Heart right ventricle (tissue), 16 donors: ENCODE results near the gene C11orf21. TPM values are rescaled to one million over a fixed set of nuclear protein-coding genes. Genes with fewer than 3 reads are reported as not detected.

Experiments
- ATAC-seq, 8 donors: fragments of 200-7000 bp; cut with Tn5 transposase; one replicate each; pipeline ENCODE4 v1.9.1; 2020; ENCODE audit warnings: mild to moderate bottlenecking in 8 of 8, moderate library complexity in 8 of 8, moderate number of reproducible peaks in 1 of 8
- DNase-seq, 2 donors: peaks; one replicate each; pipeline ENCODE4 v3.0.0-alpha.2; 2020
- H3K27ac ChIP-seq, 10 donors: fragments of 200-600 bp; sonication (generic) in 2 of 10; one replicate each; pipeline versions ENCODE4 v1.5.0 to v1.8.0; 2020 to 2022; ENCODE audit warnings: mild to moderate bottlenecking in 3 of 10
- H3K27me3 ChIP-seq, 7 donors: fragments of 200-600 bp; one replicate each; pipeline ENCODE4 v1.8.0; 2021 to 2022; ENCODE audit warnings: mild to moderate bottlenecking in 2 of 7
- H3K36me3 ChIP-seq, 9 donors: fragments of 200-600 bp; sonication (generic) in 1 of 9; one replicate each; pipeline versions ENCODE4 v1.5.0 to v1.8.0; 2020 to 2022; ENCODE audit warnings: mild to moderate bottlenecking in 2 of 9
- H3K4me1 ChIP-seq, 9 donors: fragments of 200-600 bp; sonication (generic) in 1 of 9; one replicate each; pipeline versions ENCODE4 v1.5.0 to v1.8.0; 2020 to 2022; ENCODE audit warnings: mild to moderate bottlenecking in 4 of 9
- H3K4me3 ChIP-seq, 10 donors: fragments of 200-600 bp; sonication (generic) in 2 of 10; one replicate each; pipeline versions ENCODE4 v1.5.0 to v1.8.0; 2020 to 2022; ENCODE audit warnings: mild to moderate bottlenecking in 7 of 10, moderate library complexity in 2 of 10
- H3K9me3 ChIP-seq, 11 donors: fragments of 200-600 bp in 10 of 11; sonication (generic) in 2 of 11; one replicate each; pipeline versions ENCODE4 v1.5.0 to v1.8.0; 2013 to 2022; ENCODE audit warnings: mild to moderate bottlenecking in 2 of 11, control low read depth in 1 of 11, moderate library complexity in 1 of 11
- CTCF ChIP-seq, 9 donors: fragments of 200-600 bp; sonication (generic) in 2 of 9; IDR thresholded peaks; one replicate each; pipeline versions ENCODE4 v1.5.0 to v1.8.0; 2021 to 2022; ENCODE audit warnings: antibody characterized with exemption in 9 of 9, mild to moderate bottlenecking in 5 of 9, moderate library complexity in 1 of 9
- WGBS, 2 donors: extraction: QIAGEN DNeasy Blood & Tissue Kit; methylation state at CpG; one replicate each; pipeline ENCODE4 v1.1.7; 2013; ENCODE audit warnings: inconsistent platforms in 1 of 2; 5-methylcytosine and 5-hydroxymethylcytosine counted together
- intact Hi-C, 10 donors: fragments of 100-400 bp; cut with DNase I; formaldehyde crosslinking; loops; one replicate each; pipeline versions ENCODE4 v1.11.1 to v1.14.2; 2022
- polyA plus RNA-seq, 2 donors: library from polyadenylated mRNA; stranded (reverse); fragments of 200-250 nt; gene quantifications; one replicate each; pipeline ENCODE4 v1.2.3, GENCODE V29; 2013
- total RNA-seq, 10 donors: library from RNA; stranded (reverse); fragmentation: NEBNext Ultra II Directional in 3 of 10; extraction: Animal tissue kit (Norgen Biotek cat#: 25700) in 3 of 10; gene quantifications; one replicate each; pipeline versions ENCODE4 v1.2.1 to v1.2.4, GENCODE V29; 2021 to 2023
- donor health status: Arrhythmogenic right ventricular cardiomyopathy.
- donor health status: ischemic (EF 13 %, LVEDD 7.1; RV severe dilation, severe dysfunction).
- donor health status: healthy with polysubstance abuse.
- donor health status: DM: no; HTN: yes; CAD: no.
- donor health status: DM: no; HTN: no; CAD: no.
- donor health status: ischemic (EF 25% LVEDD 6.9; RV normal size, moderate dysfunction).
- donor health status: ischemic (EF 25% LVEDD 5.7; RV mildly dilated, moderate dysfunction).
- donor health status: healthy.
- donor health status: DM: yes; HTN: yes; CAD: no.
- donor health status: Ischemic cardiomyopathy.
- donor health status: ischemic (EF 35%, LVEDD 5.7; RV mildly dilated, moderate dysfunction).
- donor health status: nonischemic (EF 11% LVEDD 7.7; RV severe dilation, severe dysfunction).
- donor health status: DM: yes; HTN: yes; CAD: no.
- donor health status: PGD.
- donor health status: ischemic (EF 29% LVEDD 5.4; RV normal size, mild dysfunction).
- donor health status: nonischemic (EF 23%, LVEDD 6.1; RV moderate dilation, normal function).

C11orf21 gene
- total and polyA plus RNA-seq, 12 donors, result 2.6 to 73.4 (median 31.1) TPM

GRCh38 chr11:2313051-2313951, 11.6 kb upstream of the C11orf21 start:
- ATAC-seq, result peak in 5 of 8 donors; percentile 5 to 29 (median 21)
- WGBS, 2 donors, result 73 to 78% methylated on average over 34 of the region's 34 CpGs
- Histone ChIP-seq H3K27me3 (no peaks in the 10 kb centered on the region), H3K9me3 (peaks cover 0 to 12% (median 4%) of the 10 kb centered on the region in 11 donors), H3K4me1 (peaks cover 13 to 47% (median 31%) of the 10 kb centered on the region in 9 donors), H3K4me3 (no peak overlapping the region), H3K36me3 (no peaks in the 10 kb centered on the region), H3K27ac (peak overlapping the region in 8 of 10 donors; percentile 21 to 92 (median 86))
- peak; percentile 11 to 47 (median 19) for TF ChIP-seq CTCF (IDR thresholded peaks at IDR 0.05)
- peak; percentile 35 to 65 for DNase-seq
- intact Hi-C loops, result loop anchor here in 3 of 10 donors (5.0 kb wide), 3 partner anchors 64 to 89 kb away; partner anchors contain the start of genes CD81 (in 1 of the 3) and TSSC4 (in 1 of the 3)

GRCh38 chr11:2312232-2313042, 10.7 kb upstream of the C11orf21 start:
- intact Hi-C loops, result loop anchor here in 3 of 10 donors (5.0 kb wide), 3 partner anchors 65 to 90 kb away; partner anchors contain the start of genes CD81 (in 1 of the 3) and TSSC4 (in 1 of the 3)
- ATAC-seq, result peak in 3 of 8 donors; percentile 1 to 4 (median 3)

GRCh38 chr11:2311353-2312133, 9.8 kb upstream of the C11orf21 start:
- no peak for TF ChIP-seq CTCF (IDR thresholded peaks at IDR 0.05)
- Histone ChIP-seq H3K4me1 (peaks cover 18 to 57% (median 37%) of the 10 kb centered on the region in 9 donors), H3K27ac (peak overlapping the region in 9 of 10 donors; percentile 13 to 92 (median 56)), H3K9me3 (no peaks in the 10 kb centered on the region), H3K27me3 (no peaks in the 10 kb centered on the region), H3K4me3 (no peak overlapping the region), H3K36me3 (no peaks in the 10 kb centered on the region)
- DNase-seq (no peak), ATAC-seq (no peak)
- 79 to 85% methylated on average over 21 of the region's 21 CpGs for WGBS, 2 donors
- intact Hi-C loops, result loop anchor here in 3 of 10 donors (5.0 kb wide), 3 partner anchors 66 to 91 kb away; partner anchors contain the start of genes CD81 (in 1 of the 3) and TSSC4 (in 1 of the 3)

More at GRCh38 chr11:2312232-2313042, 10.7 kb upstream of the C11orf21 start:
- TF ChIP-seq CTCF (IDR thresholded peaks at IDR 0.05), result no peak
- Histone ChIP-seq H3K4me1 (peaks cover 13 to 48% (median 31%) of the 10 kb centered on the region in 9 donors), H3K9me3 (peaks cover 0 to 4% (median 0%) of the 10 kb centered on the region in 11 donors), H3K27ac (peak overlapping the region in 8 of 10 donors; percentile 34 to 92 (median 86)), H3K27me3 (no peaks in the 10 kb centered on the region), H3K36me3 (no peaks in the 10 kb centered on the region), H3K4me3 (no peak overlapping the region)
- DNase-seq, result peak in 1 of 2 donors; percentile 35
- WGBS, 2 donors, result 75 to 81% methylated on average over 22 of the region's 22 CpGs
